DOHH2 (cell line): ENCODE data around the gene FRMD4B.

ENCODE experiments used
- EZH2phosphoT487 ChIP-seq: fragments of 200-600 bp; sonication (generic); IDR thresholded peaks from 2 replicates; pipeline ENCODE4 v1.6.1; 2017; ENCODE audit warnings: borderline replicate concordance, mild to moderate bottlenecking, antibody characterized with exemption, low read length, moderate library complexity, mixed read lengths
- TF ChIP-seq, protein P1 (sequence below): fragments of 200-600 bp; sonication (generic); IDR thresholded peaks from one replicate; pipeline ENCODE4 v1.5.1; 2014; ENCODE audit warnings: antibody characterized with exemption, mild to moderate bottlenecking, low read depth, low read length; ENCODE audit not compliant: poor library complexity, severe bottlenecking

DNA sequence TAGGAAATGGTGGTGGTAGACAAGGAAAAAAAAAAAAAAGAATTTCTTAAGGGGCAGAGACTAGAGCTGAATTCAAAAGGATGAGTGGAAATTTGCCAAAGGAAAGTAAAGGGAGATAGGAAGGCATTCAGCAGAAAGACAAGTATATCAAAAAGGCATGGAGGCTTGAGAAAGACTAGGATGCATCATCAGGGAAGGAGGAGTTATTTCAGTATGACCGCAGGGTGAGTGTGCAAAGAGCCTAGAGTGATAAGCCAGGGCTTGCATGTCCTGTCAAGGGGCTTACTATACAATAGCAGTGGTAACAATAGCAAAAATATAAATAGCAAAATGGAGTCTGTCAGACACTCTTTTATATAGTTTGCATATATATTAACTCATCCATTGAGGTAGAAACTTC is 112.0 kb downstream of the FRMD4B start:
- TF ChIP-seq, protein P1, sequence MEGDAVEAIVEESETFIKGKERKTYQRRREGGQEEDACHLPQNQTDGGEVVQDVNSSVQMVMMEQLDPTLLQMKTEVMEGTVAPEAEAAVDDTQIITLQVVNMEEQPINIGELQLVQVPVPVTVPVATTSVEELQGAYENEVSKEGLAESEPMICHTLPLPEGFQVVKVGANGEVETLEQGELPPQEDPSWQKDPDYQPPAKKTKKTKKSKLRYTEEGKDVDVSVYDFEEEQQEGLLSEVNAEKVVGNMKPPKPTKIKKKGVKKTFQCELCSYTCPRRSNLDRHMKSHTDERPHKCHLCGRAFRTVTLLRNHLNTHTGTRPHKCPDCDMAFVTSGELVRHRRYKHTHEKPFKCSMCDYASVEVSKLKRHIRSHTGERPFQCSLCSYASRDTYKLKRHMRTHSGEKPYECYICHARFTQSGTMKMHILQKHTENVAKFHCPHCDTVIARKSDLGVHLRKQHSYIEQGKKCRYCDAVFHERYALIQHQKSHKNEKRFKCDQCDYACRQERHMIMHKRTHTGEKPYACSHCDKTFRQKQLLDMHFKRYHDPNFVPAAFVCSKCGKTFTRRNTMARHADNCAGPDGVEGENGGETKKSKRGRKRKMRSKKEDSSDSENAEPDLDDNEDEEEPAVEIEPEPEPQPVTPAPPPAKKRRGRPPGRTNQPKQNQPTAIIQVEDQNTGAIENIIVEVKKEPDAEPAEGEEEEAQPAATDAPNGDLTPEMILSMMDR, result no peak
- no peak for TF ChIP-seq EZH2phosphoT487
